Ishikawa (cell line): ENCODE data around the gene ATP1A4.

Source experiments
- CEBPB ChIP-seq: IDR thresholded peaks from 2 replicates; pipeline ENCODE4 v1.6.1; 2012
- CREB1 ChIP-seq: IDR thresholded peaks from 2 replicates; pipeline ENCODE4 v1.6.1; 2012; ENCODE audit warnings: low read depth
- EP300 ChIP-seq: IDR thresholded peaks from 2 replicates; pipeline ENCODE4 v1.6.1; 2012; ENCODE audit warnings: borderline replicate concordance
- FOXM1 ChIP-seq: IDR thresholded peaks from 2 replicates; pipeline ENCODE4 v1.6.1; 2012; ENCODE audit warnings: low read depth, borderline replicate concordance
- NFIC ChIP-seq: IDR thresholded peaks from 2 replicates; pipeline ENCODE4 v1.6.1; 2012
- RAD21 ChIP-seq: IDR thresholded peaks from 2 replicates; pipeline ENCODE4 v1.6.1; 2012; ENCODE audit warnings: low read depth
- TAF1 ChIP-seq: IDR thresholded peaks from 2 replicates; pipeline ENCODE4 v1.6.1; 2012; ENCODE audit warnings: low read depth, mild to moderate bottlenecking
- TCF12 ChIP-seq: IDR thresholded peaks from 2 replicates; pipeline ENCODE4 v1.6.1; 2012; ENCODE audit warnings: low read depth
- TEAD4 ChIP-seq: IDR thresholded peaks from 2 replicates; pipeline ENCODE4 v1.6.1; 2012
- YY1 ChIP-seq: IDR thresholded peaks from 2 replicates; pipeline ENCODE4 v1.6.1; 2012; ENCODE audit warnings: low read depth
- ZBTB7A ChIP-seq: IDR thresholded peaks from 2 replicates; pipeline ENCODE4 v1.6.1; 2012; ENCODE audit warnings: low read depth
- TF ChIP-seq, protein P1 (sequence below): IDR thresholded peaks from 2 replicates; pipeline ENCODE4 v1.6.1; 2012
- TF ChIP-seq, protein P2 (sequence below): IDR thresholded peaks from 2 replicates; pipeline ENCODE4 v1.6.1; 2012
- TF ChIP-seq, protein P3 (sequence below): IDR thresholded peaks from 2 replicates; pipeline ENCODE4 v1.6.1; 2012; ENCODE audit warnings: low read depth, mild to moderate bottlenecking

DNA sequence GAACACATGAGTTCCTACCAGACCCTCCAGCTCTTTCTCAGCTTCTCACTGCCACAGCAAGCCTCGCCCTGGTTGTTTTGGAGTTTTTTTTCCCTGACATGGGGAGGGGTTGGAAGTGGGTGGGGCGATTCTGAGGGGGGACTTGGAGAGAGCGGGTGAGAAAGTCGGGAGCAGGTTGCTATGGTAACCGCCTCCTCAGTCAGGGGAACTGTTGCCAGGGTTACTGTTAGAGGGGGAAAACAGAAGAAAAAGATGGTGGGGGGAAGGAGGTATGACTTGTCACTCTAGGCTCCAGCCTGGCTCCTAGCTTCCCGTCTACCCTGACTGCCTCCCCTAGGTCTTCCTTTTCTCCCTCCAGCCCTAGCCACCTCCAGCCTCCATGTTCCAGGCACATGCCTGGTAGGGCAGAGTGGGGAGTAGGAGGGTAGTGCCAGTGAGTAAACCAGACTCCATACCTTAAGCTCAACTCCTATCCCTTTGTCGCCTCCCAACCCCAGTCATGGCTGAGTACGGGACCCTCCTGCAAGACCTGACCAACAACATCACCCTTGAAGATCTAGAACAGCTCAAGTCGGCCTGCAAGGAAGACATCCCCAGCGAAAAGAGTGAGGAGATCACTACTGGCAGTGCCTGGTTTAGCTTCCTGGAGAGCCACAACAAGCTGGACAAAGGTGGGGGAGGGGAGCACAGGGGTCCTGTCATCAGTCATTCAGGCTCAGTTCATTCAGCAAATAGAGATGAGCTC, 59.8 kb downstream of the ATP1A4 start:
- TF ChIP-seq TAF1, result no peak
- no peak for TF ChIP-seq ZBTB7A
- no peak for TF ChIP-seq CEBPB
- no peak for TF ChIP-seq EP300
- no peak for TF ChIP-seq TCF12
- TF ChIP-seq, protein P1, sequence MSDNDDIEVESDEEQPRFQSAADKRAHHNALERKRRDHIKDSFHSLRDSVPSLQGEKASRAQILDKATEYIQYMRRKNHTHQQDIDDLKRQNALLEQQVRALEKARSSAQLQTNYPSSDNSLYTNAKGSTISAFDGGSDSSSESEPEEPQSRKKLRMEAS, result no peak
- TF ChIP-seq, protein P2, sequence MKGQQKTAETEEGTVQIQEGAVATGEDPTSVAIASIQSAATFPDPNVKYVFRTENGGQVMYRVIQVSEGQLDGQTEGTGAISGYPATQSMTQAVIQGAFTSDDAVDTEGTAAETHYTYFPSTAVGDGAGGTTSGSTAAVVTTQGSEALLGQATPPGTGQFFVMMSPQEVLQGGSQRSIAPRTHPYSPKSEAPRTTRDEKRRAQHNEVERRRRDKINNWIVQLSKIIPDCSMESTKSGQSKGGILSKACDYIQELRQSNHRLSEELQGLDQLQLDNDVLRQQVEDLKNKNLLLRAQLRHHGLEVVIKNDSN, result no peak
- no peak for TF ChIP-seq RAD21
- TF ChIP-seq, protein P3, sequence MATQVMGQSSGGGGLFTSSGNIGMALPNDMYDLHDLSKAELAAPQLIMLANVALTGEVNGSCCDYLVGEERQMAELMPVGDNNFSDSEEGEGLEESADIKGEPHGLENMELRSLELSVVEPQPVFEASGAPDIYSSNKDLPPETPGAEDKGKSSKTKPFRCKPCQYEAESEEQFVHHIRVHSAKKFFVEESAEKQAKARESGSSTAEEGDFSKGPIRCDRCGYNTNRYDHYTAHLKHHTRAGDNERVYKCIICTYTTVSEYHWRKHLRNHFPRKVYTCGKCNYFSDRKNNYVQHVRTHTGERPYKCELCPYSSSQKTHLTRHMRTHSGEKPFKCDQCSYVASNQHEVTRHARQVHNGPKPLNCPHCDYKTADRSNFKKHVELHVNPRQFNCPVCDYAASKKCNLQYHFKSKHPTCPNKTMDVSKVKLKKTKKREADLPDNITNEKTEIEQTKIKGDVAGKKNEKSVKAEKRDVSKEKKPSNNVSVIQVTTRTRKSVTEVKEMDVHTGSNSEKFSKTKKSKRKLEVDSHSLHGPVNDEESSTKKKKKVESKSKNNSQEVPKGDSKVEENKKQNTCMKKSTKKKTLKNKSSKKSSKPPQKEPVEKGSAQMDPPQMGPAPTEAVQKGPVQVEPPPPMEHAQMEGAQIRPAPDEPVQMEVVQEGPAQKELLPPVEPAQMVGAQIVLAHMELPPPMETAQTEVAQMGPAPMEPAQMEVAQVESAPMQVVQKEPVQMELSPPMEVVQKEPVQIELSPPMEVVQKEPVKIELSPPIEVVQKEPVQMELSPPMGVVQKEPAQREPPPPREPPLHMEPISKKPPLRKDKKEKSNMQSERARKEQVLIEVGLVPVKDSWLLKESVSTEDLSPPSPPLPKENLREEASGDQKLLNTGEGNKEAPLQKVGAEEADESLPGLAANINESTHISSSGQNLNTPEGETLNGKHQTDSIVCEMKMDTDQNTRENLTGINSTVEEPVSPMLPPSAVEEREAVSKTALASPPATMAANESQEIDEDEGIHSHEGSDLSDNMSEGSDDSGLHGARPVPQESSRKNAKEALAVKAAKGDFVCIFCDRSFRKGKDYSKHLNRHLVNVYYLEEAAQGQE, result no peak
- TF ChIP-seq CREB1, result no peak
- no peak for TF ChIP-seq NFIC
- TF ChIP-seq TEAD4, result no peak
- no peak for TF ChIP-seq YY1
- TF ChIP-seq FOXM1, result no peak
